Activated T-cell treated with anti-CD3 and anti-CD28 coated beads, Interleukin-2, amount 50 U/mL, for 24 hours (primary cell): ENCODE measurements around the gene PHACTR4.
A peak's percentile ranks its signal among the peaks of the same experiment; 100 is the strongest.

Experiments
- DNase-seq: peaks from one replicate; pipeline ENCODE4 v3.0.0-alpha.2; 2020
- H3K27ac Mint-ChIP-seq: 2 replicates; pipeline ENCODE4 v1.8.0; 2020; ENCODE audit warnings: mild to moderate bottlenecking, mixed read lengths
- H3K27me3 Mint-ChIP-seq: 2 replicates; pipeline ENCODE4 v1.8.0; 2020; ENCODE audit warnings: mixed read lengths
- H3K36me3 Mint-ChIP-seq: 2 replicates; pipeline ENCODE4 v1.8.0; 2020; ENCODE audit warnings: low read depth, mixed read lengths
- H3K4me1 Mint-ChIP-seq: 2 replicates; pipeline ENCODE4 v1.8.0; 2020; ENCODE audit warnings: low read depth, mixed read lengths
- H3K4me3 Mint-ChIP-seq: 2 replicates; pipeline ENCODE4 v1.8.0; 2020; ENCODE audit warnings: mild to moderate bottlenecking, moderate library complexity, mixed read lengths
- H3K9me3 Mint-ChIP-seq: 2 replicates; pipeline ENCODE4 v1.8.0; 2020; ENCODE audit warnings: mixed read lengths

The PHACTR4 gene

DNA sequence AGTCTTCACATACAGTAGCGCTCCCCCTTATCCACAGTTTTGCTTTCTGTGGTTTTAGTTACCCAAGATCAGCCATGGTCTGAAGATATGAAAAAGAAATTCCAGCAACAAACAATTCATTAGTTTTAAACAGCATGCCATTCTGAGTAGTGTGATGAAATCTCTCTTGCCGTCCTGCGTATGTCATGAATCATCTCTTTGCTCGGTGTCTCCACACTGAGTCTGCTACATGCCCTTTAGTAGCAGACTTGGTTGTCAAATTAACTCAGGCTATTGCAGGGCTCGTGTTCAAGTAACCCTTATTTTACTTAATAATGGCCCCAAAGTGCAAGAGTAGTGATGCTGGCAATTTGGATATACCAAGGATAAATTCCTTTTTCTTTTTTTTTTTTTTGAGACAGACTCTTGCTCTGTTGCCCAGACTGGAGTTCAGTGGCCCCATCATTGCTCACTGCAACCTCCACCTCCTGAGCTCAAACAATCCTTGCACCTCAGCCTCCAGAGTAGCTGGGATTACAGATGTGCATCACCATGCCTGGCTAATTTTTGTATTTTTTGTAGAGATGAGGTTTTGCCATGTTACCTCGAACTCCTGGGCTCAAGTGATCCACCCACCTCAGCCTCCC is 22.6 kb downstream of the PHACTR4 start:
- Mint-ChIP-seq H3K36me3 (peaks cover 16% of the 10 kb centered on the region), H3K4me1 (peaks cover 18% of the 10 kb centered on the region), H3K4me3 (no peak overlapping the region), H3K9me3 (no peaks in the 10 kb centered on the region), H3K27ac (no peak overlapping the region), H3K27me3 (no peaks in the 10 kb centered on the region)
- no peak for DNase-seq

DNA sequence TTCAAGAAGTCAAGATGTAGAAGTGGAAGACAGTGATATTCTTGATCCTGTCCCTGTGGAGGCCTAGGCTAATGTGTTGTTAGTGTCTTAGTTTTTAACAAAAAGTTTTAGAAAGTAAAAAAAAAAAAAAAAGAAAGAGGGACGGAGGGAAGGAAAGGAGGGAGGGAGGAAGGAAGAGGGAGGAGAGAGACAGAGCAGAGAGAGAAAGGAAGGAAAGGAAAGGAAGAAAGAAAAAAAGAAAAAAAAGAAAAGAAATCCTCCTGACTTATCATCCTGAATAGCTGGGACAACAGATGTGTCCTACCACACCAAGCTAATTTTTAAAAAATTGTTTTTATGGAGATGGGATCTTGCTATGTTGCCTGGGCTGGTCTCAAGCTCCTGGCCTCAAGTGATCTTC is 24.6 kb downstream of the PHACTR4 start:
- Mint-ChIP-seq H3K4me1 (peaks cover 8% of the 10 kb centered on the region), H3K27ac (peak overlapping the region; percentile 22), H3K4me3 (no peak overlapping the region), H3K36me3 (peaks cover 16% of the 10 kb centered on the region), H3K9me3 (no peaks in the 10 kb centered on the region), H3K27me3 (no peaks in the 10 kb centered on the region)
- DNase-seq = no peak

- H3K4me1 Mint-ChIP-seq = peaks cover 8% of the 10 kb centered on the region
- DNase-seq = no peak
- H3K27me3 Mint-ChIP-seq = no peaks in the 10 kb centered on the region
- H3K27ac Mint-ChIP-seq = no peak overlapping the region
- H3K36me3 Mint-ChIP-seq = peaks cover 17% of the 10 kb centered on the region
- no peak overlapping the region for H3K4me3 Mint-ChIP-seq
- H3K9me3 Mint-ChIP-seq = no peaks in the 10 kb centered on the region
Measured at GRCh38 chr1:28395181-28395580, 25.6 kb downstream of the PHACTR4 start.

- H3K27ac Mint-ChIP-seq = no peak overlapping the region
- H3K36me3 Mint-ChIP-seq = peaks cover 12% of the 10 kb centered on the region
- no peaks in the 10 kb centered on the region for H3K9me3 Mint-ChIP-seq
- DNase-seq = no peak
- no peaks in the 10 kb centered on the region for H3K27me3 Mint-ChIP-seq
- H3K4me3 Mint-ChIP-seq = no peak overlapping the region
- H3K4me1 Mint-ChIP-seq = peaks cover 7% of the 10 kb centered on the region
Measured at GRCh38 chr1:28401760-28402159, 32.2 kb downstream of the PHACTR4 start.

DNA sequence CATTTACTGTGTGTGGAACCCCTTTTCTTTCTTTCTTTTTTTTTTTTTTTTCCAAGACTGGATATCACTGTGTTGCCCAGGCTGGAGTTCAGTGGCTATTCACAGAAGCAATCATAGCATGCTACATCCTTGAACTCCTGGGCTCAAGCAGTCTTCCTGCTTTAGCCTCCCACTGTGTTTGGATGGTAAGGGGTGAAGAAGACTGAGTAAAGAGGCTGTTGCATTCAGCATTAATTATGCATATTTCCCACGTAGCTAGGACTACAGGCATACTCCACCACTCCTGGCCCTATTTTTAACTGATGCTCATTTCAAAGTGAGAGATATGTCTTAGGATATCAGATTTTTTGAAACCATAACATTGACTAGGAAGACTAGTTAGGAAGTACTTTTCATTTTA is 39.5 kb downstream of the PHACTR4 start:
- Mint-ChIP-seq H3K9me3 (no peaks in the 10 kb centered on the region), H3K27me3 (no peaks in the 10 kb centered on the region), H3K27ac (no peak overlapping the region), H3K4me3 (no peak overlapping the region), H3K36me3 (peaks cover 5% of the 10 kb centered on the region), H3K4me1 (peaks cover 5% of the 10 kb centered on the region)
- DNase-seq = no peak

- Mint-ChIP-seq H3K27me3 (no peaks in the 10 kb centered on the region), H3K4me3 (no peak overlapping the region), H3K36me3 (peaks cover 5% of the 10 kb centered on the region), H3K9me3 (no peaks in the 10 kb centered on the region), H3K27ac (no peak overlapping the region), H3K4me1 (peaks cover 7% of the 10 kb centered on the region)
- no peak for DNase-seq
Measured at GRCh38 chr1:28411656-28412055, 42.1 kb downstream of the PHACTR4 start.

DNA sequence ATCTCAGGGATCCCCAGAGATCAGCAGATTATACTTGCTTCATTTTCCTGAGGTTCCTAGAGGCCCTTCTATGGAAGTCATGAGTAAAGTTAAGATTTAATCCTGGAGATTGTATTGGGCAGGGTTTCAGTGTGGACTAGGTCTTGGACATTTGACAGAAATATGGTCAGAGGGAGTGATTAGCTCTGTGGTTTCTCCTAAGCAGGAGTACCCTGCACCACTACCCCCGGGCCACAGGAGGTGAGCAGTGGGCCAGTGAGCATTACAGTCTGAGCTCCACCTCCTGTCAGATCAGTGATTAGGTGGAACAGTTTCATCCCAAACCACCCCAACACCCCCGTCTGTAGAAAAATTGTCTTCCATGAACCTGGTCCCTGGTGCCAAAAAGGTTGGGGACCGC is 43.2 kb downstream of the PHACTR4 start:
- Mint-ChIP-seq H3K27ac (no peak overlapping the region), H3K36me3 (peaks cover 5% of the 10 kb centered on the region), H3K27me3 (no peaks in the 10 kb centered on the region), H3K9me3 (no peaks in the 10 kb centered on the region), H3K4me1 (peaks cover 16% of the 10 kb centered on the region), H3K4me3 (no peak overlapping the region)
- DNase-seq = no peak

GRCh38 chr1:28416509-28417194 is 47.1 kb downstream of the PHACTR4 start:
- no peak for DNase-seq
- Mint-ChIP-seq H3K4me3 (no peak overlapping the region), H3K4me1 (peaks cover 18% of the 10 kb centered on the region), H3K9me3 (no peaks in the 10 kb centered on the region), H3K27me3 (no peaks in the 10 kb centered on the region), H3K27ac (peak overlapping the region; percentile 39), H3K36me3 (no peaks in the 10 kb centered on the region)

DNA sequence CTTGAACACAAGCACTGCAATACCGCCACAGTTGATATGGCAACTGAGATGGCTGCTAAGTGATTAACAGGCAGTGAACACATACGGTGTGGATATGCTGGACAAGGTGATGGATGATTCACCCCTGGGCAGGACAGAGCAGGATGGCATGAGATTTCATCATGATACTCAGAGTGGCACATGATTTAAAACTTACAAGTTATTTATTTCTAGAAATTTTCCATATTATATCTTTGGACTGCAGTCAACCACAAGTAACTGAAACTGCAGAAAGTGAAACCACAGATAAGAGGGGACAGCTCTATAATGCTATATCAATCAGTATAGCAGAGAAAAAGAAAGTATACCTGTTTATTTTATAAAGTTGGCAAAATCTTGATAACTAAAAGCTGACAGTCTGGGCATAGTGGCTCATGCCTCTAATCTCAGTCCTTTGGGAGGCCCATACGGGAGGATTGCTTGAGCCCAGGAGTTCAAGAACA is 47.9 kb downstream of the PHACTR4 start:
- H3K27ac Mint-ChIP-seq = no peak overlapping the region
- no peaks in the 10 kb centered on the region for H3K27me3 Mint-ChIP-seq
- DNase-seq = no peak
- H3K4me3 Mint-ChIP-seq = peak overlapping the region; percentile 39
- no peaks in the 10 kb centered on the region for H3K36me3 Mint-ChIP-seq
- no peaks in the 10 kb centered on the region for H3K9me3 Mint-ChIP-seq
- peaks cover 18% of the 10 kb centered on the region for H3K4me1 Mint-ChIP-seq

DNA sequence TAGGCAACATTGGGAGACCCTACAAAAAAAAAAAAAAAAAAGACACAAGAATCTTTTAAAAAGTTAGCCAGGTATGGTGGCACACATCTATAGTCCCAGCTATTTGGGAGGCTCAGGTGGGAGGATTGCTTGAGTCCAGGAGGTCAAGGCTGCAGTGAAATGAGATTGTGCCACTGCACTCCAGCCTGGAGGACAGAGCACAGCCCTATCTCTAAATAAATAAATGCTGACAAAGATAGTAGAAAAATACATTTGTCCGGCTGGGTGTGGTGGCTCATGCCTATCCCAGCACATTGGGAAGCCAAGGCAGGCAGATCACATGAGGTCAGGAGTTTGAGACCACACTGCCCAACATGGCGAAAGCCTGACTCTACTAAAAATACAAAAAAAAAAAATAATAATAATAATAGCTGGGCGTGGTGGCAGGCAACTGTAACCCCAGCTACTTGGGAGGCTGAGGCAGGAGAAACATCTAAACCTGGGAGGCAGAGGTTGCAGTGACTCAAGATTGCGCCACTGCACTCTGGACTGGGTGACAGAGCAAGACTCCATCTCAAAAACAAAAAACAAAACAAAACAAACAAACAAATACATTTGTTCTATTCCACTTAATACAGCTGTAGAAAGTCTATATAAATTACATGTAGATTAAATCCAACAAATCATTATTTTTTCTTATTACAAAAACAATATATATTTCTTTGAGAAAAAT is 48.5 kb downstream of the PHACTR4 start:
- no peak overlapping the region for H3K4me3 Mint-ChIP-seq
- no peaks in the 10 kb centered on the region for H3K36me3 Mint-ChIP-seq
- no peak overlapping the region for H3K27ac Mint-ChIP-seq
- H3K4me1 Mint-ChIP-seq = peaks cover 18% of the 10 kb centered on the region
- no peaks in the 10 kb centered on the region for H3K9me3 Mint-ChIP-seq
- no peak for DNase-seq
- H3K27me3 Mint-ChIP-seq = no peaks in the 10 kb centered on the region

GRCh38 chr1:28421744-28422143 is 52.2 kb downstream of the PHACTR4 start:
- Mint-ChIP-seq H3K4me1 (peaks cover 19% of the 10 kb centered on the region), H3K9me3 (no peaks in the 10 kb centered on the region), H3K36me3 (peaks cover 11% of the 10 kb centered on the region), H3K27ac (no peak overlapping the region), H3K4me3 (no peak overlapping the region), H3K27me3 (no peaks in the 10 kb centered on the region)
- DNase-seq = no peak

DNA sequence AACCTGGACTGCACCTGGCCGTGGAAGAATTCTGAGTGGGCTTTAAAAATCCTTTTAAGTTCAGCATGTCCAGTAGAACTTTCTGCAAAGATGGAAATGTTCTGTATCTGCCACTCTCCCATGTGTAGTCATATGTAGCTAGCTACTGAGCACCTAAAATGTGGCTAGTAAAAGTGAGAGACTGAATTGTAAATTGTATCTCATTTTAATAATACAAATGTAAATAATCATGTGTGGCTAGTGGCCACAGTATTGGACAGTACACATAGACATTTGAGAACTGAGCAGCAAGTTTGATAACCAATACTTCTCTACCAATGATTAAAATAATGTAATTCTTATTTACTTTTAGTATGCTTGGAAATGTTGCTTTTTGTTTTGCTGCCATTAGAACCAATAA is 57.3 kb downstream of the PHACTR4 start:
- no peaks in the 10 kb centered on the region for H3K9me3 Mint-ChIP-seq
- H3K4me3 Mint-ChIP-seq = no peak overlapping the region
- peaks cover 8% of the 10 kb centered on the region for H3K4me1 Mint-ChIP-seq
- no peak for DNase-seq
- no peak overlapping the region for H3K27ac Mint-ChIP-seq
- no peaks in the 10 kb centered on the region for H3K27me3 Mint-ChIP-seq
- peaks cover 11% of the 10 kb centered on the region for H3K36me3 Mint-ChIP-seq

GRCh38 chr1:28428012-28428411 is 58.5 kb downstream of the PHACTR4 start:
- peaks cover 11% of the 10 kb centered on the region for H3K36me3 Mint-ChIP-seq
- peaks cover 8% of the 10 kb centered on the region for H3K4me1 Mint-ChIP-seq
- H3K27me3 Mint-ChIP-seq = no peaks in the 10 kb centered on the region
- no peak for DNase-seq
- H3K4me3 Mint-ChIP-seq = no peak overlapping the region
- no peaks in the 10 kb centered on the region for H3K9me3 Mint-ChIP-seq
- H3K27ac Mint-ChIP-seq = no peak overlapping the region

GRCh38 chr1:28428990-28429520 is 59.5 kb downstream of the PHACTR4 start:
- no peak overlapping the region for H3K27ac Mint-ChIP-seq
- H3K27me3 Mint-ChIP-seq = no peaks in the 10 kb centered on the region
- DNase-seq = no peak
- peaks cover 8% of the 10 kb centered on the region for H3K4me1 Mint-ChIP-seq
- H3K36me3 Mint-ChIP-seq = peaks cover 8% of the 10 kb centered on the region
- H3K4me3 Mint-ChIP-seq = no peak overlapping the region
- H3K9me3 Mint-ChIP-seq = no peaks in the 10 kb centered on the region
